GM12878 (cell line): ENCODE data around the gene ADAMTS1. TPM values are rescaled to one million over a fixed set of nuclear protein-coding genes. Genes with fewer than 3 reads are reported as not detected.

Experiments used
- CUX1 ChIP-seq: IDR thresholded peaks from 2 replicates; pipeline ENCODE4 v1.6.1; 2012; ENCODE audit warnings: improper control_type of control experiment, low read depth, low read length; ENCODE audit not compliant: insufficient replicate concordance
- EP300 ChIP-seq, 2 experiments: fragments of 150-350 bp in 1 of 2; IDR thresholded peaks; 2 replicates each; pipeline ENCODE4 v1.6.1; 2011 to 2012; ENCODE audit warnings: low read depth in 2 of 2, low read length in 2 of 2, borderline replicate concordance in 1 of 2, improper control_type of control experiment in 1 of 2, inconsistent platforms in 1 of 2; ENCODE audit not compliant: control insufficient read depth in 1 of 2
- MTA2 ChIP-seq: fragments of 450-650 bp; IDR thresholded peaks from 2 replicates; pipeline ENCODE4 v1.6.1; 2016; ENCODE audit warnings: low read depth, mild to moderate bottlenecking, moderate library complexity
- MXI1 ChIP-seq: fragments of 150-350 bp; IDR thresholded peaks from 2 replicates; pipeline ENCODE4 v1.6.1; 2011; ENCODE audit warnings: low read depth, mild to moderate bottlenecking, inconsistent platforms, low read length, improper control_type of control experiment
- NKRF ChIP-seq: fragments of 450-650 bp; conservative IDR thresholded peaks from 2 replicates; pipeline ENCODE4 v1.6.1; 2017; ENCODE audit warnings: mild to moderate bottlenecking, moderate library complexity
- NR2C1 ChIP-seq: fragments of 450-650 bp; IDR thresholded peaks from 2 replicates; pipeline ENCODE4 v1.6.1; 2017; ENCODE audit warnings: antibody characterized with exemption, mild to moderate bottlenecking, moderate library complexity
- RCOR1 ChIP-seq: conservative IDR thresholded peaks from 2 replicates; pipeline ENCODE4 v1.6.1; 2012; ENCODE audit warnings: low read depth, low read length, improper control_type of control experiment
- SIN3A ChIP-seq: IDR thresholded peaks from 2 replicates; pipeline ENCODE4 v1.6.1; 2012; ENCODE audit warnings: low read depth, low read length, improper control_type of control experiment
- SP1 ChIP-seq: IDR thresholded peaks from one replicate; pipeline ENCODE4 v1.6.1; 2011; ENCODE audit warnings: low read depth, low read length
- polyA plus RNA-seq, 11 experiments: library from polyadenylated mRNA; depleted of rRNA in 4 of 11; unstranded in 6 of 11; stranded (reverse) in 5 of 11; fragments of >200 nt; fragmentation: Nextera tagmentation in 4 of 11; fragmentation: Illumina TruSeq in 1 of 11; extraction: Ambion mirVana in 4 of 11; extraction: Trizol in 1 of 11; gene quantifications; 1 replicate in 1 of 11; 2 replicates in 10 of 11; pipeline versions ENCODE4 v1.2.1 to v1.2.3, GENCODE V29; 2011 to 2016; ENCODE audit warnings: inconsistent platforms in 2 of 11, missing spikeins in 2 of 11, low read depth in 1 of 11
- total RNA-seq, 4 experiments: library from RNA; depleted of rRNA in 3 of 4; stranded (reverse); fragments of >200 nt in 3 of 4; fragmentation: Illumina TruSeq in 1 of 4; extraction: Trizol in 1 of 4; gene quantifications; 2 replicates each; pipeline versions ENCODE4 v1.2.1 to v1.2.3, GENCODE V29; 2013 to 2021
- TF ChIP-seq, protein P1 (sequence below): IDR thresholded peaks from 2 replicates; pipeline ENCODE4 v1.6.1; 2012; ENCODE audit warnings: low read depth, low read length, improper control_type of control experiment

Gene ADAMTS1
- total and polyA plus RNA-seq, 10 of the 15 experiments (the other 5 are each of a cell fraction or from before 2014, with no cell fraction given): 0.06 to 0.21 (median 0.08) TPM; not detected in 6

- TF ChIP-seq NKRF: no peak
- no peak for TF ChIP-seq RCOR1
- no peak for TF ChIP-seq MXI1
- no peak for TF ChIP-seq EP300 (IDR thresholded peaks at IDR 0.05; ENCODE audit: borderline replicate concordance in 1 of 2, control insufficient read depth in 1 of 2, low read depth in 2 of 2, low read length in 2 of 2)
- no peak for TF ChIP-seq SIN3A
- TF ChIP-seq CUX1: no peak
- no peak for TF ChIP-seq NR2C1
- no peak for TF ChIP-seq SP1
- TF ChIP-seq, protein P1, sequence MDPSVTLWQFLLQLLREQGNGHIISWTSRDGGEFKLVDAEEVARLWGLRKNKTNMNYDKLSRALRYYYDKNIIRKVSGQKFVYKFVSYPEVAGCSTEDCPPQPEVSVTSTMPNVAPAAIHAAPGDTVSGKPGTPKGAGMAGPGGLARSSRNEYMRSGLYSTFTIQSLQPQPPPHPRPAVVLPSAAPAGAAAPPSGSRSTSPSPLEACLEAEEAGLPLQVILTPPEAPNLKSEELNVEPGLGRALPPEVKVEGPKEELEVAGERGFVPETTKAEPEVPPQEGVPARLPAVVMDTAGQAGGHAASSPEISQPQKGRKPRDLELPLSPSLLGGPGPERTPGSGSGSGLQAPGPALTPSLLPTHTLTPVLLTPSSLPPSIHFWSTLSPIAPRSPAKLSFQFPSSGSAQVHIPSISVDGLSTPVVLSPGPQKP: no peak
- no peak for TF ChIP-seq MTA2
Measured at GRCh38 chr21:26832546-26832945, 12.7 kb downstream of the ADAMTS1 start (continued).
